ENCODE data around the gene SETD7. TPM values are rescaled to one million over a fixed set of nuclear protein-coding genes. Genes with fewer than 3 reads are reported as not detected.

Gene SETD7
- total RNA-seq, 6 experiments from 2014 or later = 61.5 to 86.6 (median 67.9) TPM

- Mint-ChIP-seq H3K36me3 (ENCODE audit: low read depth) (no peaks in the 10 kb centered on the region), H3K4me3 (no peak overlapping the region), H3K9me3 (no peaks in the 10 kb centered on the region), H3K4me1 (ENCODE audit: low read depth) (peaks cover 36% of the 10 kb centered on the region), H3K27ac (no peak overlapping the region), H3K27me3 (ENCODE audit: insufficient read depth) (peaks cover 20% of the 10 kb centered on the region)
- no peak for TF ChIP-seq CTCF (IDR thresholded peaks at IDR 0.05)
- DNase-seq = no peak
Measured at GRCh38 chr4:139562067-139562684, 6.2 kb upstream of the SETD7 start.

GRCh38 chr4:139560406-139561104 is 4.5 kb upstream of the SETD7 start:
- H3K4me3 Mint-ChIP-seq = no peak overlapping the region
- no peak for DNase-seq
- no peak overlapping the region for H3K27ac Mint-ChIP-seq
- H3K4me1 Mint-ChIP-seq (ENCODE audit: low read depth) = peaks cover 39% of the 10 kb centered on the region
- no peaks in the 10 kb centered on the region for H3K36me3 Mint-ChIP-seq (ENCODE audit: low read depth)
- no peaks in the 10 kb centered on the region for H3K9me3 Mint-ChIP-seq
- no peak for TF ChIP-seq CTCF (IDR thresholded peaks at IDR 0.05)
- H3K27me3 Mint-ChIP-seq (ENCODE audit: insufficient read depth) = peaks cover 23% of the 10 kb centered on the region

DNA sequence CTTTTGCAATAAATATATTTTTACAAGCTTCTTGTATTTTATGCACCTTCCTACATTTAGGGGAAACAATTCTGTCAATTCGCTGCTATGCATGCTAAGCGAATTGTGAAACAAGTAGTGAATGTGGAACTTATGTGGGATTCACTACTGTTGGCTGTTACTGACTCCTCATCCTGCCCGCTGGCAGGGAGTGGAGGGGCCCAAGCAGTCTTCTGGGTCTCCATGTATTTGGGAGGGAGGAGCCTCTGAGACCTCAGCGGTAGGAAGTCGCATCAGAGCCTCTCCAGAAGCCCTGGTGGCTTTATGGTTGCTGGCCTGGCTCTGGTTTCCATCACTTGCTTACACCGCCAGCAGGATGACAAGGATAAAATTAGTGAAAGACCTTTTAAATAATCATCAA is 3.7 kb upstream of the SETD7 start:
- no peak for DNase-seq
- H3K4me1 Mint-ChIP-seq (ENCODE audit: low read depth) = peaks cover 41% of the 10 kb centered on the region
- peaks cover 23% of the 10 kb centered on the region for H3K27me3 Mint-ChIP-seq (ENCODE audit: insufficient read depth)
- no peak overlapping the region for H3K27ac Mint-ChIP-seq
- H3K36me3 Mint-ChIP-seq (ENCODE audit: low read depth) = no peaks in the 10 kb centered on the region
- no peak for TF ChIP-seq CTCF (IDR thresholded peaks at IDR 0.05)
- no peaks in the 10 kb centered on the region for H3K9me3 Mint-ChIP-seq
- H3K4me3 Mint-ChIP-seq = no peak overlapping the region

DNA sequence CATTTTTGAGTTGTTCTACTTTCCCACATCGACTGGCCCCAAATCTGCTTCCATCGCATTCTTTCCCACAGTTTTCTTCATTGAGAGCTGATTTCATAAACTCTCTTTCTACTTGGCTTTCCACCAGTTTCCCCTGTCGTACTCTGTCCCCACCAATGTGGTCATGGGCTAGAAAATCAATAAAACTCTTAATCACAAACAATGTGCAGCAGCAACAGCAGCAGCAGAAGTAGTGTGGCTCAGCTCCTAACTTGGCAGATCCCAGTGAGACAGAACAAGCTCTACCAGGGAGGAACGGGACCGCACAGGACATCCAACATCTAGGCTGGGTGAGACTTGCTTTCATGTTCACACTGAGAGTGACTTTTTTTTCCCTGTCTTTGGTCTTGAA is 3.1 kb upstream of the SETD7 start:
- Mint-ChIP-seq H3K4me3 (no peak overlapping the region; the same call in 1 of the 2 replicates), H3K27me3 (ENCODE audit: insufficient read depth) (peaks cover 23% of the 10 kb centered on the region)

More for the DNA sequence above, 3.1 kb upstream of the SETD7 start:
- no peak for DNase-seq
- Mint-ChIP-seq H3K4me1 (ENCODE audit: low read depth) (peaks cover 46% of the 10 kb centered on the region), H3K36me3 (ENCODE audit: low read depth) (no peaks in the 10 kb centered on the region), H3K27ac (no peak overlapping the region), H3K9me3 (no peaks in the 10 kb centered on the region)
- no peak for TF ChIP-seq CTCF (IDR thresholded peaks at IDR 0.05)
